ELF-1 (cell line): ENCODE data around the gene PCDHGA4.
"Not testable (repeated sequence)": the region's sequence is repeated elsewhere in the genome, so short reads cannot be mapped to it uniquely, and the experiment has no call there.

ENCODE experiments used
- DNase-seq: peaks from one replicate; pipeline ENCODE4 v3.0.0-alpha.2; 2016; ENCODE audit warnings: low read depth, low spot score

PCDHGA4 gene

DNA sequence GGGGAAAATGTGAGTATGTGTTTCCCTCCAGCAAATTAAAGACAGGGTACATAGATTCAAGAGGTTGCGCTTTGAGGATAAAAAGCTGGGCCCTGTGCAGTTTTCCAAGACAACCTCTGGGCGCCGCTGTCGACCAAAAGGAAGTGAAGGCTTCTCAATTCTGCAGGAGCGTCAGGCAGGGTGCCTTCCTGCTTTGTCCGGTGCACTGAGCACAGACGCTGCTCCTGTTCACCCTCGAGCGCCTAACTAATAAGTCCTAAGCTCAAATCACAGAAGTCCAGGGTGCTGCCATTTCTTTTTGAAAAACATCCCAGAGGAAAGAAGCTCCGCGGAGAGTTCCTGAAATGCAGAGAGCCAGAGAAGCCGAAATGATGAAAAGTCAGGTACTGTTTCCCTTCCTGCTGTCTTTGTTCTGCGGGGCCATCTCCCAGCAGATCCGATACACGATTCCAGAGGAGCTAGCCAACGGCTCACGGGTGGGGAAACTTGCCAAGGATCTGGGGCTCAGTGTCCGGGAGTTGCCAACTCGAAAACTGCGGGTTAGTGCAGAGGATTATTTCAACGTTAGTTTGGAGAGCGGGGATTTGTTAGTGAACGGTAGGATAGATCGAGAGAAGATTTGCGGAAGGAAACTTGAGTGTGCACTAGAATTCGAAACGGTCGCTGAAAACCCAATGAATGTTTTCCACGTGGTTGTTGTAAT, 4.8 kb upstream of the PCDHGA4 start, which contains the start of gene PCDHGB1:
PCDHGB1 (plus strand) TSS at position 183 of the 703 bp plus-strand sequence; CDS start at position 345, 162 bp downstream.
- peak; percentile 39 for DNase-seq

DNA sequence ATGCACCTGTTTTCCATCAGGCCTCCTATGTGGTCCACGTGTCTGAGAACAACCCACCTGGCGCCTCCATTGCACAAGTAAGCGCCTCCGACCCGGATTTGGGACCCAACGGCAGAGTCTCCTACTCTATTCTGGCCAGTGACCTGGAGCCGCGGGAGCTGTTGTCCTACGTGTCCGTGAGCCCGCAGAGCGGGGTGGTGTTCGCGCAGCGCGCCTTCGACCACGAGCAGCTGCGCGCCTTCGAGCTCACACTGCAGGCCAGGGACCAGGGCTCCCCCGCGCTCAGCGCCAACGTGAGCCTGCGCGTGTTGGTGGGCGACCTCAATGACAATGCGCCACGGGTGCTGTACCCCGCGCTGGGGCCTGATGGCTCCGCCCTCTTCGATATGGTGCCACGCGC, 3.2 kb upstream of the PCDHGA4 start:
- no peak for DNase-seq

DNA sequence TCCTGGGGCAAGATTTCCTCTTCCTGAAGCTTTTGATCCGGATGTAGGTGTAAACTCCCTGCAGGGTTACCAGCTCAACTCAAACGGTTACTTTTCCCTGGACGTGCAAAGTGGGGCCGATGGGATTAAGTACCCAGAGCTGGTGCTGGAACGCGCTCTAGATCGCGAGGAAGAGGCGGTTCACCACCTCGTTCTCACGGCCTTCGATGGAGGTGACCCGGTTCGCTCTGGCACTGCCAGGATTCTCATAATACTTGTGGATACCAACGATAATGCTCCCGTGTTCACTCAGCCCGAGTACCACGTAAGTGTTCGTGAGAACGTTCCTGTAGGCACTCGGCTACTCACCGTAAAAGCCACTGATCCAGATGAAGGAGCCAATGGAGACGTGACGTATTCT, 820 bp downstream of the PCDHGA4 start:
- no peak for DNase-seq

- DNase-seq = no peak
Observed at GRCh38 chr5:141356133-141356532, 1.3 kb downstream of the PCDHGA4 start.

- no peak for DNase-seq
Observed at GRCh38 chr5:141356950-141357349, 2.1 kb downstream of the PCDHGA4 start.

- no peak for DNase-seq
Observed at GRCh38 chr5:141359790-141360426, 5.1 kb downstream of the PCDHGA4 start, which contains the start of gene PCDHGB2. Gene PCDHGB2, plus strand, starts transcription at chr5:141359994. Its CDS starts 142 bp downstream, at chr5:141360136.

DNA sequence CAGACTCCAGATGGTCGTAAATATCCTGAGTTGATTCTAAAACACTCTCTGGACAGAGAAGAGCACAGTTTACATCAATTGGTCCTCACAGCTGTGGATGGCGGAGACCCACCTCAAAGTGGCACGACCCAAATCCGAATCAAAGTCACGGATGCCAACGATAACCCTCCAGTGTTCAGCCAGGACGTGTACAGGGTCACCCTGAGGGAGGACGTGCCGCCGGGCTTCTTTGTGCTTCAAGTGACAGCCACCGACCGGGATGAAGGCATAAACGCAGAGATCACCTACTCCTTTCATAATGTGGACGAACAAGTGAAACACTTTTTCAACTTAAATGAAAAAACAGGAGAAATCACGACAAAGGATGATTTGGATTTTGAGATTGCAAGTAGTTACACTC, 5.9 kb downstream of the PCDHGA4 start:
- DNase-seq = no peak

DNA sequence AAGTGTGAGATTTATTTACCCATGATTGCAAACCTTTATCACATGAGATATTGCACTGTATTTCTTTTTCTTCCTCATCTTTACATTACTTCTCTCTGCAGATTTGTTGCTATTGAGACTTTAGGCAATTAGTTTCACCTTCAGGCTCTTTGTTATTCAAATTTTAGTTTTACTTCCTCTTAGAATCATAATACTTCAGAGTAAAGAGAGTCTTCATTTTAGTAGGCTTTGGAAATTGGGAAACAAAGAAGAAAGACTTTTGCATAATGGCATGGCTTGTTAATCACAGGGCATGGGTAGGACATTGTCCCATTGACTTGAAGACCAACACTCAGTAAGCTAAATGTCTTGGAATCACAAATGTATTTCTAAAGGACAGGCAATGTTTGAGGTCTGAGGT, 7.9 kb downstream of the PCDHGA4 start:
- DNase-seq = no peak

DNA sequence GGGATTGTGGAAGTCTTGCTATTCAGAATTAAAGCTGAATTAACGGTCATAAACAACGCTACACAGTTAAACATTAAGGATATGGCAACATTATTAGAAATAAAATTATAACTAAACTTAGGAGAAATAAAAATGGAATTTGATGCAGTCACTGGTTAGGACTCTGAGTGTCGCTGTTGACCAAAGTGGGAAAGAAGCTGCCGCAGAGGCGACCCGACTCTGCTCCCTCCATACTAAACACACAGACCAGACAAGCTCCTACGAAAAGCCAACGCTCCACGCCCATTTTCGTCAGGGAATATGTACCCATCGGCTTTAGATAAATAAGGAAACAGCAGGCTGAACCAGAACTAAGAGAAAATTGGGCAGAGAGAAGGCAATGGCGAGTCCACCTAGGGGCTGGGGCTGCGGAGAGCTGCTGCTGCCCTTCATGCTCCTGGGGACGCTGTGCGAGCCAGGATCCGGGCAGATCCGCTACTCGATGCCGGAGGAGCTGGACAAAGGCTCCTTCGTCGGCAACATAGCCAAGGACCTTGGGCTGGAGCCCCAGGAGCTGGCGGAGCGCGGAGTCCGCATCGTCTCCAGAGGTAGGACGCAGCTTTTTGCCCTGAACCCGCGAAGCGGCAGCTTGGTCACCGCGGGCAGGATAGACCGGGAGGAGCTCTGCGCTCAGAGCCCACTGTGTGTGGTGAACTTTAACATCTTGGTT, 9.3 kb downstream of the PCDHGA4 start, which contains the start of gene PCDHGA5:
PCDHGA5 (plus strand) TSS at position 211 of the 709 bp plus-strand sequence; CDS start at position 380, 169 bp downstream.
- DNase-seq = no peak

- no peak for DNase-seq
Observed at GRCh38 chr5:141366016-141366896, 11.4 kb downstream of the PCDHGA4 start.

- DNase-seq = no peak
Observed at GRCh38 chr5:141369994-141370848, 15.4 kb downstream of the PCDHGA4 start, which contains the start of gene PCDHGB3. Gene PCDHGB3, plus strand, starts transcription at chr5:141370242. Its CDS starts 153 bp downstream, at chr5:141370395.

- no peak for DNase-seq
Observed at GRCh38 chr5:141371572-141372475, 17.0 kb downstream of the PCDHGA4 start.

DNA sequence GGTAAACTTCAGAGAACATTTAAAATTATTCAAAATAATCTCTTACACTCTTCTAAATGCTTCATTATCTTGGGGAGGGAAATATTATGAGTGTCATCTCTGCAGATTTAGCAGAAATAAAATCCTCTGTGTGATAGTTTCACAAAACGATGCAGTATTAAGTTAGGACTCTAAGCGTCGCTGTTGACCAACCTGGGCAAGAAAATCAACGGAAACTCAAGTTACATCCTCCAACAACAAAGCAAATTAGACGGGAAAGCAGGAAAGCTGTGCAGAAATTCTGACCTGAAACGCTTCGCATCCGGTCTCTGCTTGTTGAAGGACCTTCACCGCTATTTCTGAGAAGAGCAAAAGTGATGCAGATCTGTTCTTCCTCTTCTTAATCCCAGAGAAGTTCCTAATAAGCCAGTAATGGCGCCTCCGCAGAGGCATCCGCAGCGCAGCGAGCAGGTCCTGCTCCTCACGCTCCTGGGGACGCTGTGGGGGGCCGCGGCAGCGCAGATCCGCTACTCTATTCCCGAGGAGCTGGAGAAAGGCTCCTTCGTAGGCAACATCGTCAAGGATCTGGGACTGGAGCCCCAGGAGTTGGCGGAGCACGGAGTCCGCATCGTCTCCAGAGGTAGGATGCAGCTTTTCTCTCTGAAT, 19.0 kb downstream of the PCDHGA4 start, which contains the start of gene PCDHGA6:
PCDHGA6 (plus strand) TSS at position 219 of the 645 bp plus-strand sequence; CDS start at position 412, 193 bp downstream.
- DNase-seq = peak; percentile 60

DNA sequence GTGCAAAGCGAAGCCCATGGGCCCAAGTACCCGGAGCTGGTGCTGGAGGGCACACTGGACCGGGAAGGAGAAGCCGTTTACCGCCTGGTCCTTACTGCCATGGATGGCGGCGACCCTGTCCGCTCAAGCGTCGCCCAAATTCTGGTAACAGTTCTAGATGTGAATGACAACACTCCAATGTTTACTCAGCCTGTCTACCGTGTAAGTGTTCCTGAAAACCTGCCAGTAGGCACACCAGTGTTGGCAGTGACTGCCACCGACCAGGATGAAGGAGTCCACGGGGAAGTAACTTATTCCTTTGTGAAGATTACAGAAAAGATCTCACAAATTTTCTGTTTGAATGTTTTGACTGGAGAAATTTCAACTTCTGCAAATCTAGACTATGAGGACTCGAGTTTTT, 19.8 kb downstream of the PCDHGA4 start:
- no peak for DNase-seq

DNA sequence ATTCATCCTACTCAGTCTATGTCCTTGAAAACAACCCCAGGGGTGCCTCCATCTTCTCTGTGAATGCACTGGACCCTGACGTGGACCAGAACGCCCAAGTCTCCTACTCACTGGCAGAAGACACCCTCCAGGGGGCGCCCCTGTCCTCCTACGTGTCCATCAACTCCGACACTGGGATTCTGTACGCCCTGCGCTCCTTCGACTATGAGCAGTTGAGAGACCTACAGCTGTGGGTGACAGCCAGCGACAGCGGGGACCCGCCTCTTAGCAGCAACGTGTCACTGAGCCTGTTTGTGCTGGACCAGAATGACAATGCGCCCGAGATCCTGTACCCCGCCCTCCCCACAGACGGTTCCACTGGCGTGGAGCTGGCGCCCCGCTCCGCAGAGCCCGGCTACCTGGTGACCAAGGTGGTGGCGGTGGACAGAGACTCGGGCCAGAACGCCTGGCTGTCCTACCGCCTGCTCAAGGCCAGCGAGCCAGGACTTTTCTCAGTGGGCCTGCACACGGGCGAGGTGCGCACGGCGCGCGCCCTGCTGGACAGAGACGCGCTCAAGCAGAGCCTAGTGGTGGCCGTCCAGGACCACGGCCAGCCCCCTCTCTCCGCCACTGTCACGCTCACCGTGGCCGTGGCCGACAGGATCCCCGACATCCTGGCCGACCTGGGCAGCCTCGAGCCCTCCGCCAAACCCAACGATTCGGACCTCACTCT, 20.8 kb downstream of the PCDHGA4 start:
- DNase-seq = not testable (repeated sequence)

DNA sequence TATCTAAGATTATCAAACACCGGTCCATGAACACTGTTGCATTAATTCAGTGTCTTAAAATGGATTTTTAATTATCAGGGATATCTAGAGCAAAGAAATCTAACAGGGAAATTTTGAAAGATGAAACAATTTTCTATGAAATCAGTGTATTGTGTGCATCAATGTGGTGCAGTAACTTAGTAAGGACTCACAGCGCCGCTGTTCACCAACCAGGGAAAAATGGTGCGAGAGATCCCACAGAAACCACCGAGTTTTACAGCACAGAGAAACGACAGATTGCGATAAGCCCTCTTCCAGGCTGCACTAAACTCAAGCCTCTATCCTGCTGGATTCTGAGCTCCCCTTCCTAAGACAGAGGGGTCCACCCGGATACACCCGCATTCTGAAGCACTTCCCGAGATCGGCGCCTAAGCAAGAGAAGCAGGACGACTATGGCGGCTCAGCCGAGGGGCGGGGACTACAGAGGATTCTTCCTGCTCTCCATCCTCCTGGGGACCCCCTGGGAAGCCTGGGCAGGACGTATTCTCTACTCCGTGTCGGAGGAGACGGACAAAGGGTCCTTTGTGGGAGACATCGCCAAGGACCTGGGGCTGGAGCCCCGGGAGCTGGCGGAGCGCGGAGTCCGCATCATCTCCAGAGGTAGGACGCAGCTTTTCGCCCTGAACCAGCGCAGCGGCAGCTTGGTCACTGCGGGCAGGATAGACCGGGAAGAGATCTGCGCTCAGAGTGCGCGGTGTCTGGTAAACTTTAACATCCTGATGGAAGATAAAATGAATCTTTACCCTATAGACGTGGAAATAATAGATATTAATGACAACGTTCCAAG, 27.9 kb downstream of the PCDHGA4 start, which contains the start of gene PCDHGA7:
PCDHGA7 (plus strand) TSS at position 274 of the 826 bp plus-strand sequence; CDS start at position 432, 158 bp downstream.
- DNase-seq = peak; percentile 33

DNA sequence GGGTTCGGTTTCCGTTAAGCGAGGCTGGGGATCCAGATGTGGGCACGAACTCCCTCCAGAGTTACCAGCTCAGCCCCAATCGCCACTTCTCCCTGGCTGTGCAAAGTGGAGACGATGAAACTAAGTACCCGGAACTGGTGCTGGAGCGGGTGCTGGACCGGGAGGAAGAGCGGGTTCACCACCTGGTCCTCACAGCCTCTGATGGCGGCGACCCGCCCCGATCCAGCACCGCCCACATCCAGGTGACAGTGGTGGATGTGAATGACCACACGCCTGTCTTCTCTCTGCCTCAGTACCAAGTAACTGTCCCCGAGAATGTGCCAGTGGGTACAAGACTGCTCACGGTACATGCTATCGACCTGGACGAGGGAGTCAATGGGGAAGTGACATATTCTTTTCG, 28.5 kb downstream of the PCDHGA4 start:
- no peak for DNase-seq
